ENCODE measurements around the gene NATD1. TPM values are rescaled to one million over a fixed set of nuclear protein-coding genes. Genes with fewer than 3 reads are reported as not detected.
A peak's percentile ranks its signal among the peaks of the same experiment; 100 is the strongest.

The NATD1 gene
- total and polyA plus RNA-seq, 9 of the 15 experiments (the other 6 are each of a cell fraction or from before 2014, with no cell fraction given): 0.24 to 5.4 (median 1.6) TPM

DNA sequence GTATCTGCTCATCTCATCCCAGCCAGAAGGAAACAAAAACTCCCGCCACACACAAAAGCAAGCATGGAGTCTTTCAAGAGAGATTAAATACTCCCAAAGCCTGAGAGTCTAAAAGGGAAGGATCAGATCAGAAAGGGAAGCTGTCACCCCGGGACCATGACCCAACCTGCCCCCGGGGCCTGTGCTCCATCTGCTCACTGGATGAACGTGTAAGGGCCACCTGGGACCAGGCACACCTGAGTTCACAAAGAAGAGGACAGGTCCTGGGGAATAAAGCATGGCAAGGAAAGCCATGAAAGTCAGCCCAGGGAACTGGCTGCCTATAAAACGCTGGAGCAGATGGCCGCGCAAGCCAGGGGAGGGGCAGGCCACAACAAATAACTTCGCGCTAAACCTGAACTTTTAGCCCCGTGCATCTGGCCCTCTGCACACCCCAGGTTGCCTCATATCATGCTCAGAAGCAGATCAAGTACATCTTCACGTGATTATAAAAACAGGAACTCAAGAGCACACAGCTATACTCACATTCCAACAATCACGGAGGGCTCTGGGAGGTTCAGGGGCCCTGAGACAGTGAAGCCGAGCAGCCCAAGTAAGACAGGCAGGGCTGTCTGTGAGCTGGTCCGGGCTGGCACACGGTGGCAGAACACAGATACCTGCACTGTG, 42.7 kb downstream of the NATD1 start (continued):
- TF ChIP-seq KDM5B (IDR thresholded peaks at IDR 0.05; ENCODE audit: insufficient replicate concordance, low read depth, low read length) (no peak), ZNF134 (CRISPR knock-in tag; conservative IDR thresholded peaks at IDR 0.05) (no peak), SPI1 (IDR thresholded peaks at IDR 0.05; ENCODE audit: borderline replicate concordance, low read depth, low read length) (peak; percentile 24; the same call in 1 of the 2 replicates), ZNF583 (CRISPR knock-in tag; IDR thresholded peaks at IDR 0.05) (no peak), ZBTB7A (IDR thresholded peaks at IDR 0.05; ENCODE audit: borderline replicate concordance, control insufficient read depth, low read depth, low read length) (no peak), TOE1 (IDR thresholded peaks at IDR 0.05; ENCODE audit: borderline replicate concordance) (no peak), TOE1 (CRISPR knock-in tag; IDR thresholded peaks at IDR 0.05; ENCODE audit: borderline replicate concordance, low read depth) (no peak), ZNF212 (CRISPR knock-in tag; IDR thresholded peaks at IDR 0.05) (no peak), TCF7L2 (IDR thresholded peaks at IDR 0.05; ENCODE audit: low read depth, low read length) (no peak)
- TF ChIP-seq, protein P1, sequence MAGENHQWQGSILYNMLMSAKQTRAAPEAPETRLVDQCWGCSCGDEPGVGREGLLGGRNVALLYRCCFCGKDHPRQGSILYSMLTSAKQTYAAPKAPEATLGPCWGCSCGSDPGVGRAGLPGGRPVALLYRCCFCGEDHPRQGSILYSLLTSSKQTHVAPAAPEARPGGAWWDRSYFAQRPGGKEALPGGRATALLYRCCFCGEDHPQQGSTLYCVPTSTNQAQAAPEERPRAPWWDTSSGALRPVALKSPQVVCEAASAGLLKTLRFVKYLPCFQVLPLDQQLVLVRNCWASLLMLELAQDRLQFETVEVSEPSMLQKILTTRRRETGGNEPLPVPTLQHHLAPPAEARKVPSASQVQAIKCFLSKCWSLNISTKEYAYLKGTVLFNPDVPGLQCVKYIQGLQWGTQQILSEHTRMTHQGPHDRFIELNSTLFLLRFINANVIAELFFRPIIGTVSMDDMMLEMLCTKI (IDR thresholded peaks at IDR 0.05; ENCODE audit: partially characterized antibody): no peak

Measured in K562 (cell line).